ENCODE results near the gene TBCD.
"Not testable (repeated sequence)": the region's sequence is repeated elsewhere in the genome, so short reads cannot be mapped to it uniquely, and the experiment has no call there.

TBCD gene

GRCh38 chr17:82985973-82986372, 234.1 kb downstream of the TBCD start:
- H3K4me1 ChIP-seq = peaks cover 29 to 35% (median 30%) of the 10 kb centered on the region in 10 experiments
- H3K9me3 ChIP-seq (replicated peaks in 1 of 11) = peaks cover 11 to 30% (median 21%) of the 10 kb centered on the region in 11 experiments; a peak in 20 of 22 replicates
- TF ChIP-seq Cebpa-rat (IDR thresholded peaks at IDR 0.05) = no peak
- H4K20me1 ChIP-seq = no peaks in the 10 kb centered on the region
- H3K4me3 ChIP-seq = peak overlapping the region in 5 of 10 experiments; percentile 11 to 37 (median 28); a peak in 5 of 20 replicates
- peaks cover 0 to 20% (median 0%) of the 10 kb centered on the region in 11 experiments; a peak in 6 of 22 replicates for H3K36me3 ChIP-seq
- peak overlapping the region; percentile 73 to 96 (median 88) for H3K4me2 ChIP-seq
- peak overlapping the region in 5 of 11 experiments; percentile 24 to 52 (median 30); a peak in 9 of 22 replicates for H3K27ac ChIP-seq
- peak overlapping the region in 10 of 11 experiments; percentile 10 to 60 (median 45); a peak in 15 of 22 replicates for H3K9ac ChIP-seq
- peaks cover 0 to 5% (median 0%) of the 10 kb centered on the region in 11 experiments; a peak in 2 of 22 replicates for H3K27me3 ChIP-seq

- H3K27me3 ChIP-seq, H3K4me2 ChIP-seq, H3K4me3 ChIP-seq, H3K27ac ChIP-seq, H3K9ac ChIP-seq, H4K20me1 ChIP-seq: not testable (repeated sequence)
- H3K9me3 ChIP-seq (replicated peaks in 1 of 11) = peaks cover 40 to 60% (median 48%) of the 10 kb centered on the region in 11 experiments
- peaks cover 0 to 32% (median 8%) of the 10 kb centered on the region in 11 experiments; a peak in 12 of 22 replicates for H3K36me3 ChIP-seq
- peaks cover 27 to 30% (median 28%) of the 10 kb centered on the region in 10 experiments for H3K4me1 ChIP-seq
Measured at GRCh38 chr17:82989051-82989450, 237.2 kb downstream of the TBCD start.

GRCh38 chr17:82989881-82990280, 238.0 kb downstream of the TBCD start:
- Histone ChIP-seq H3K4me1 (peaks cover 20 to 24% (median 20%) of the 10 kb centered on the region in 10 experiments), H3K9me3 (replicated peaks in 1 of 11) (peaks cover 46 to 67% (median 55%) of the 10 kb centered on the region in 11 experiments), H3K27me3 (peaks cover 0 to 5% (median 0%) of the 10 kb centered on the region in 11 experiments; a peak in 2 of 22 replicates), H3K4me3 (no peak overlapping the region), H3K4me2 (no peak overlapping the region), H3K9ac (no peak overlapping the region), H4K20me1 (no peaks in the 10 kb centered on the region), H3K36me3 (peaks cover 0 to 32% (median 8%) of the 10 kb centered on the region in 11 experiments; a peak in 12 of 22 replicates), H3K27ac (no peak overlapping the region)
- no peak for TF ChIP-seq Cebpa-rat (IDR thresholded peaks at IDR 0.05)

GRCh38 chr17:82993005-82993404, 241.1 kb downstream of the TBCD start:
- no peak for TF ChIP-seq Cebpa-rat (IDR thresholded peaks at IDR 0.05)
- no peak overlapping the region for H3K4me2 ChIP-seq
- no peak overlapping the region for H3K9ac ChIP-seq
- peaks cover 0 to 15% (median 0%) of the 10 kb centered on the region in 10 experiments; a peak in 3 of 20 replicates for H3K4me1 ChIP-seq
- peaks cover 46 to 71% (median 60%) of the 10 kb centered on the region in 11 experiments for H3K9me3 ChIP-seq (replicated peaks in 1 of 11)
- no peaks in the 10 kb centered on the region for H4K20me1 ChIP-seq
- no peaks in the 10 kb centered on the region for H3K27me3 ChIP-seq
- H3K36me3 ChIP-seq = peaks cover 0 to 32% (median 8%) of the 10 kb centered on the region in 11 experiments; a peak in 13 of 22 replicates
- no peak overlapping the region for H3K27ac ChIP-seq
- H3K4me3 ChIP-seq = no peak overlapping the region; a peak in 1 of 20 replicates

Data from BLaER1 treated with 17β-estradiol and CSF1 and Interleukin-3, amounts not matched to agents 10 nM and 100 nM (cell line).